ENCODE results near the gene PHC2.
A peak's percentile ranks its signal among the peaks of the same experiment; 100 is the strongest.

The PHC2 gene

DNA sequence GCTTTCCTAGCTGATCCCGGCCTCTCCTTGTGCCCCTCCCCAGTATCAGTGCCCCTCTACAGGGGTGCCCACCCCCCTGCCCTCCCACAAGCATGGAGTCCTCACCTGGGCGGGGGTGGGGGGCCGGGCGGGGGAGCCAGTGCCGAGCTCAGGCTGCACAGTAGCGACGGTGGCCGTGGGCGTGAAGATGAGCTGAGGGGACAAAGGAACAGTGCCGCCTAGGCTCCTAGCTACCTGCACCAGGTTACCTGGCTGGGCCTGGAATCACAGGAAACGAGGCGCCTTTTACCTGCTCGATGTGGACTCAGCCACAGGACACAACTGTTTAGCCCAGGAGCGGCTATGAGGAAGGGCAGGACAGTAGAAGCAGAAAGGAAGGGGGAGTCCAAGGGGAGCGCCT, 62.5 kb downstream of the PHC2 start:
- ATAC-seq = no peak
- TF ChIP-seq SNAI2 (CRISPR knock-in tag; IDR thresholded peaks at IDR 0.05) (no peak), ARNTL (CRISPR knock-in tag; IDR thresholded peaks at IDR 0.05; ENCODE audit: borderline replicate concordance, low read depth) (no peak), CSDC2 (CRISPR knock-in tag; IDR thresholded peaks at IDR 0.05) (no peak)
- TF ChIP-seq, protein P1, sequence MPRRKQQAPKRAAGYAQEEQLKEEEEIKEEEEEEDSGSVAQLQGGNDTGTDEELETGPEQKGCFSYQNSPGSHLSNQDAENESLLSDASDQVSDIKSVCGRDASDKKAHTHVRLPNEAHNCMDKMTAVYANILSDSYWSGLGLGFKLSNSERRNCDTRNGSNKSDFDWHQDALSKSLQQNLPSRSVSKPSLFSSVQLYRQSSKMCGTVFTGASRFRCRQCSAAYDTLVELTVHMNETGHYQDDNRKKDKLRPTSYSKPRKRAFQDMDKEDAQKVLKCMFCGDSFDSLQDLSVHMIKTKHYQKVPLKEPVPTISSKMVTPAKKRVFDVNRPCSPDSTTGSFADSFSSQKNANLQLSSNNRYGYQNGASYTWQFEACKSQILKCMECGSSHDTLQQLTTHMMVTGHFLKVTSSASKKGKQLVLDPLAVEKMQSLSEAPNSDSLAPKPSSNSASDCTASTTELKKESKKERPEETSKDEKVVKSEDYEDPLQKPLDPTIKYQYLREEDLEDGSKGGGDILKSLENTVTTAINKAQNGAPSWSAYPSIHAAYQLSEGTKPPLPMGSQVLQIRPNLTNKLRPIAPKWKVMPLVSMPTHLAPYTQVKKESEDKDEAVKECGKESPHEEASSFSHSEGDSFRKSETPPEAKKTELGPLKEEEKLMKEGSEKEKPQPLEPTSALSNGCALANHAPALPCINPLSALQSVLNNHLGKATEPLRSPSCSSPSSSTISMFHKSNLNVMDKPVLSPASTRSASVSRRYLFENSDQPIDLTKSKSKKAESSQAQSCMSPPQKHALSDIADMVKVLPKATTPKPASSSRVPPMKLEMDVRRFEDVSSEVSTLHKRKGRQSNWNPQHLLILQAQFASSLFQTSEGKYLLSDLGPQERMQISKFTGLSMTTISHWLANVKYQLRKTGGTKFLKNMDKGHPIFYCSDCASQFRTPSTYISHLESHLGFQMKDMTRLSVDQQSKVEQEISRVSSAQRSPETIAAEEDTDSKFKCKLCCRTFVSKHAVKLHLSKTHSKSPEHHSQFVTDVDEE (CRISPR knock-in tag; IDR thresholded peaks at IDR 0.05) = no peak

DNA sequence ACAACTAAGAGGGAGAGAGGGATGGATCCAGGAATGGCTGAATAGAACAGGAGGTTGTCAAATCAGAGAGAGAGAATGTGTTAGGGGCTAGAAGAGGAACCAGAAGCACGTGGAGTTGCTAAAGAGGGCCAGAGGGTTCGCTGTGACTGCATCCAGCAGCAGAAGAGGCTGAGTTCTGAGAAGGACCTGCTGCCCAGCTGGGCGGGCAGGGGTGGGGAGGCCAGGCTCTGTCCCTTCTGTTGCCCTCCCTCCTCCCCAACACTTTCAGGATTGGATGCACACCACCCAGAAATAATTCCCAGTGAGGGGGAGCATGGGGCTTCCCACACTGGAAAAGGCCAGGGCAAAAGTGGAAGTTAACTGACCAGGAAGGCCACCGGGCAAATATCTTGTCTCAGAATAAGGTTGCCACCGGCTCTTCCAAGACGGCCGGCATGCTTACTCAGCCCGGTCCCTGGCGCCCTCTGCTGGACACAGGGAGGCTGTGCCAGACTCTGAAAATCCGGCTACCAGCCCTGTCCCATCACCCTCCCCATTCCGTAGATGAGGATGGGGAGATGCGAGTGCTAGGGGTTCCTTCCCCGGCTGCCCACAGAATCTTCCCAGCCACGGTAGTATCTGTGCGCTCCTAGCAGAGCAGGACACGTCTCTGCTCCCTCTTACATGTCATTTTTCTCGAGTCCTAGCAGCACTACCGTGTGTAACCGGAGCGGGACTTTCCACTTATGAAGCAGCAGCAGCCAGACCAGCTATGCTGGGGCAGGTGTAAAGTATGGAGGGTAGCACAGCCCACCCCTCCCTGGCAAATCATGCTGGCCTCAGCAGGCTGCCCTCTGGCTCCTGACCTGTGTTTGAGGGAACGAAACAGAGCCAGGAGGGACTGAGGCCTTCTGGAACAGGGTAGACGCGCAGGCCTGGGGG, 63.1 kb downstream of the PHC2 start:
- peak; percentile 95 for ATAC-seq
- TF ChIP-seq TOX (CRISPR knock-in tag; IDR thresholded peaks at IDR 0.05; ENCODE audit: borderline replicate concordance) (no peak), ZFP3 (CRISPR knock-in tag; IDR thresholded peaks at IDR 0.05) (no peak), PPARA (CRISPR knock-in tag; IDR thresholded peaks at IDR 0.05; ENCODE audit: borderline replicate concordance) (no peak), ZFP30 (CRISPR knock-in tag; IDR thresholded peaks at IDR 0.05) (no peak), ZNF8 (CRISPR knock-in tag; IDR thresholded peaks at IDR 0.05) (no peak), ZC3H10 (CRISPR knock-in tag; IDR thresholded peaks at IDR 0.05) (no peak), OSR1 (CRISPR knock-in tag; IDR thresholded peaks at IDR 0.05) (no peak), ESRRG (CRISPR knock-in tag; IDR thresholded peaks at IDR 0.05) (no peak), ZNF565 (CRISPR knock-in tag; conservative IDR thresholded peaks at IDR 0.05; ENCODE audit: low read depth) (no peak), ZNF70 (CRISPR knock-in tag; IDR thresholded peaks at IDR 0.05) (no peak), BACH2 (CRISPR knock-in tag; IDR thresholded peaks at IDR 0.05; ENCODE audit: borderline replicate concordance) (no peak)
- TF ChIP-seq, protein P1 (CRISPR knock-in tag; IDR thresholded peaks at IDR 0.05) = no peak
- TF ChIP-seq, protein P2, sequence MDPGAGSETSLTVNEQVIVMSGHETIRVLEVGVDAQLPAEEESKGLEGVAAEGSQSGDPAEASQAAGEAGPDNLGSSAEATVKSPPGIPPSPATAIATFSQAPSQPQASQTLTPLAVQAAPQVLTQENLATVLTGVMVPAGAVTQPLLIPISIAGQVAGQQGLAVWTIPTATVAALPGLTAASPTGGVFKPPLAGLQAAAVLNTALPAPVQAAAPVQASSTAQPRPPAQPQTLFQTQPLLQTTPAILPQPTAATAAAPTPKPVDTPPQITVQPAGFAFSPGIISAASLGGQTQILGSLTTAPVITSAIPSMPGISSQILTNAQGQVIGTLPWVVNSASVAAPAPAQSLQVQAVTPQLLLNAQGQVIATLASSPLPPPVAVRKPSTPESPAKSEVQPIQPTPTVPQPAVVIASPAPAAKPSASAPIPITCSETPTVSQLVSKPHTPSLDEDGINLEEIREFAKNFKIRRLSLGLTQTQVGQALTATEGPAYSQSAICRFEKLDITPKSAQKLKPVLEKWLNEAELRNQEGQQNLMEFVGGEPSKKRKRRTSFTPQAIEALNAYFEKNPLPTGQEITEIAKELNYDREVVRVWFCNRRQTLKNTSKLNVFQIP (CRISPR knock-in tag; IDR thresholded peaks at IDR 0.05; ENCODE audit: borderline replicate concordance, low read depth) = no peak

DNA sequence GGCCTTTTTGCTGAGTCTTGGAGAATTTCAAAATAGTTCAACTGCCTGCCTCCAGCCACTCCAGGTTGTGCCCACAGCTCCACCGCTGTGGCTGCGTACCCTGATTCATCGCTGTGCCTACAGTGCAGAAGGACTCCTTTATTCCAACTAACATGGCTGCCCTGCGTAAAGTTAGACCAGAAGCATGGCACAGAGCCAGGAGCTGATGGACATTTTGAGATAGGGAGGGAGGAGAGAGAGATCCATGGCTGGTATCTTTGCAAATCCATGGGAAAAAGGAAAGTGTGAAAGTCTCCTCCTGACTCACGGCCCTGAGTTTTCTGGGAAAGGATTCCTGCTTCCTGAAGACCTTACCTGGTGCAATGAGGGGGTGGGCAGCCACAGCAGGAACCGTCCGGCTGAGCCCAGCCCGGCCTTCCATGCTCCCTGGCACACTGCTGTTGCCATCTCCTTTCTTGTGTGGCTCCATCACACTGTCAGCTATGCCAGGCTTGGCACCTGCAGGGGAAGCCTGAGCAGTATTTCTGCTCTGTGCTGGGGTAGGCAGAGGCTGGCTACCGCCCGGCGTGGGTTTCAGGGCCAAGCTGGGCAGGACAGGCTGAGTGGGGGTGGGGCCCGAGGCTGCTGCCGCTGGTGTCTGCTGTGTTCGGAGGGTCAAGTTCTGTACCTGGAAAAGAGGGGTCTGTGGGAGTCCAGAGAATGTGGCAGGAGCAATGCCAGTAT, 64.0 kb downstream of the PHC2 start:
- no peak for ATAC-seq
- TF ChIP-seq TOX (CRISPR knock-in tag; IDR thresholded peaks at IDR 0.05; ENCODE audit: borderline replicate concordance) (no peak), OSR1 (CRISPR knock-in tag; IDR thresholded peaks at IDR 0.05) (no peak), ZNF70 (CRISPR knock-in tag; IDR thresholded peaks at IDR 0.05) (no peak), ZNF565 (CRISPR knock-in tag; conservative IDR thresholded peaks at IDR 0.05; ENCODE audit: low read depth) (no peak), SNAI2 (CRISPR knock-in tag; IDR thresholded peaks at IDR 0.05) (no peak)
- TF ChIP-seq, protein P1 (CRISPR knock-in tag; IDR thresholded peaks at IDR 0.05) = no peak
